HEK293 (cell line): Measurements from ENCODE around the gene ELN.

Experiments used
- CTCF ChIA-PET: fragments of 350-600 bp; formaldehyde crosslinking; extraction: SDS; loops from one replicate; lab custom pipeline; 2021; ENCODE audit warnings: antibody characterized with exemption; lab: Yijun Ruan, JAX
- POLR2A ChIA-PET: fragments of 300-600 bp; formaldehyde crosslinking; extraction: SDS; loops from one replicate; lab custom pipeline; 2020; ENCODE audit warnings: antibody characterized with exemption, inconsistent platforms; lab: Yijun Ruan, JAX
- H3K27ac ChIP-seq: fragments of 200-500 bp; sonication (Bioruptor generic); 2 replicates; pipeline ENCODE4 v1.5.1; 2014; ENCODE audit warnings: low read depth, low read length, control low read depth, inconsistent platforms; ENCODE audit errors: extremely low read depth
- H3K36me3 ChIP-seq, 2 experiments: fragments of 200-500 bp in 1 of 2; sonication (Bioruptor generic) in 1 of 2; 1 replicate in 1 of 2; 2 replicates in 1 of 2; pipeline ENCODE4 v1.5.1; 2014 to 2017; ENCODE audit warnings: inconsistent platforms in 2 of 2, low read length in 2 of 2; ENCODE audit not compliant: control insufficient read depth in 2 of 2, insufficient read depth in 1 of 2
- H3K4me1 ChIP-seq: fragments of 200-500 bp; sonication (Bioruptor generic); 2 replicates; pipeline ENCODE4 v1.5.1; 2014; ENCODE audit warnings: mild to moderate bottlenecking, low read length, inconsistent platforms; ENCODE audit not compliant: control insufficient read depth, insufficient read depth
- H3K4me3 ChIP-seq: 2 replicates; pipeline ENCODE4 v1.5.1; 2011; ENCODE audit warnings: low read depth, mild to moderate bottlenecking, control low read depth, low read length, moderate library complexity
- H3K9me3 ChIP-seq: fragments of 200-500 bp; sonication (Bioruptor generic); 2 replicates; pipeline ENCODE4 v1.5.1; 2014; ENCODE audit warnings: low read depth, low read length, inconsistent platforms; ENCODE audit not compliant: control insufficient read depth, insufficient read depth
- FEZF1 ChIP-seq: fragments of 450-650 bp; formaldehyde crosslinking; IDR thresholded peaks from 2 replicates; pipeline ENCODE4 v1.5.1; 2016; ENCODE audit warnings: missing biosample characterization, missing genetic modification characterization
- GLI2 ChIP-seq: fragments of 450-650 bp; formaldehyde crosslinking; IDR thresholded peaks from 2 replicates; pipeline ENCODE4; 2017; ENCODE audit warnings: missing biosample characterization, missing genetic modification characterization, low read depth, borderline replicate concordance
- HOXC10 ChIP-seq: sonication (generic); formaldehyde crosslinking; IDR thresholded peaks from 2 replicates; pipeline ENCODE4 v1.8.1; 2023; ENCODE audit warnings: mild to moderate bottlenecking, missing genetic modification reagents
- KLF1 ChIP-seq: fragments of 450-650 bp; formaldehyde crosslinking; IDR thresholded peaks from 2 replicates; pipeline ENCODE4 v1.5.1; 2016; ENCODE audit warnings: missing biosample characterization, missing genetic modification characterization
- KLF17 ChIP-seq: fragments of 450-650 bp; formaldehyde crosslinking; IDR thresholded peaks from 2 replicates; pipeline ENCODE4 v1.5.1; 2016; ENCODE audit warnings: missing biosample characterization, missing genetic modification characterization
- OVOL3 ChIP-seq: fragments of 450-650 bp; formaldehyde crosslinking; IDR thresholded peaks from 2 replicates; pipeline ENCODE4 v1.5.1; 2016; ENCODE audit warnings: missing biosample characterization, missing genetic modification characterization
- PRDM10 ChIP-seq: fragments of 450-650 bp; formaldehyde crosslinking; IDR thresholded peaks from 2 replicates; pipeline ENCODE4 v1.5.1; 2016; ENCODE audit warnings: missing biosample characterization, missing genetic modification characterization
- SETDB1 ChIP-seq: IDR thresholded peaks from one replicate; pipeline ENCODE4 v1.6.1; 2017; ENCODE audit warnings: mild to moderate bottlenecking, low read length, moderate library complexity, mixed read lengths; ENCODE audit not compliant: insufficient read length
- SP7 ChIP-seq: fragments of 450-650 bp; formaldehyde crosslinking; IDR thresholded peaks from 2 replicates; pipeline ENCODE4 v1.5.1; 2016; ENCODE audit warnings: missing biosample characterization, missing genetic modification characterization
- ZBTB20 ChIP-seq: fragments of 450-650 bp; formaldehyde crosslinking; IDR thresholded peaks from 2 replicates; pipeline ENCODE4 v1.5.1; 2016; ENCODE audit warnings: missing biosample characterization, missing genetic modification characterization
- ZIC2 ChIP-seq: fragments of 450-650 bp; formaldehyde crosslinking; IDR thresholded peaks from 2 replicates; pipeline ENCODE4 v1.5.1; 2016; ENCODE audit warnings: missing biosample characterization, missing genetic modification characterization
- ZNF132 ChIP-seq: fragments of 450-650 bp; formaldehyde crosslinking; IDR thresholded peaks from 2 replicates; pipeline ENCODE4 v1.5.1; 2017; ENCODE audit warnings: missing biosample characterization, missing genetic modification characterization, borderline replicate concordance
- ZNF175 ChIP-seq: fragments of 450-650 bp; formaldehyde crosslinking; IDR thresholded peaks from 2 replicates; pipeline ENCODE4 v1.5.1; 2016; ENCODE audit warnings: missing biosample characterization, missing genetic modification characterization
- ZNF23 ChIP-seq: fragments of 450-650 bp; formaldehyde crosslinking; IDR thresholded peaks from 2 replicates; pipeline ENCODE4 v1.5.1; 2016; ENCODE audit warnings: missing biosample characterization, missing genetic modification characterization, borderline replicate concordance
- ZNF549 ChIP-seq: fragments of 450-650 bp; IDR thresholded peaks from 2 replicates; pipeline ENCODE4 v1.5.1; 2018; ENCODE audit warnings: missing biosample characterization, missing genetic modification characterization, mild to moderate bottlenecking, inconsistent platforms, moderate library complexity
- ZNF623 ChIP-seq: fragments of 450-650 bp; formaldehyde crosslinking; IDR thresholded peaks from 2 replicates; pipeline ENCODE4 v1.5.1; 2016; ENCODE audit warnings: missing biosample characterization, missing genetic modification characterization
- ZNF664 ChIP-seq: fragments of 450-650 bp; formaldehyde crosslinking; IDR thresholded peaks from 2 replicates; pipeline ENCODE4 v1.5.1; 2016; ENCODE audit warnings: missing biosample characterization, missing genetic modification characterization
- ZNF670 ChIP-seq: fragments of 450-650 bp; formaldehyde crosslinking; IDR thresholded peaks from 2 replicates; pipeline ENCODE4 v1.5.1; 2016; ENCODE audit warnings: missing biosample characterization, missing genetic modification characterization, low read depth
- ZNF843 ChIP-seq: fragments of 450-650 bp; formaldehyde crosslinking; IDR thresholded peaks from 2 replicates; pipeline ENCODE4 v1.5.1; 2016; ENCODE audit warnings: missing biosample characterization, missing genetic modification characterization
- TF ChIP-seq, protein P1 (sequence below): fragments of 450-650 bp; formaldehyde crosslinking; IDR thresholded peaks from 2 replicates; pipeline ENCODE4 v1.5.1; 2016; ENCODE audit warnings: missing biosample characterization, missing genetic modification characterization
- TF ChIP-seq, protein P2 (sequence below): fragments of 450-650 bp; IDR thresholded peaks from 2 replicates; pipeline ENCODE4 v1.5.1; 2018; ENCODE audit warnings: missing biosample characterization, mild to moderate bottlenecking, missing genetic modification characterization

ELN gene

DNA sequence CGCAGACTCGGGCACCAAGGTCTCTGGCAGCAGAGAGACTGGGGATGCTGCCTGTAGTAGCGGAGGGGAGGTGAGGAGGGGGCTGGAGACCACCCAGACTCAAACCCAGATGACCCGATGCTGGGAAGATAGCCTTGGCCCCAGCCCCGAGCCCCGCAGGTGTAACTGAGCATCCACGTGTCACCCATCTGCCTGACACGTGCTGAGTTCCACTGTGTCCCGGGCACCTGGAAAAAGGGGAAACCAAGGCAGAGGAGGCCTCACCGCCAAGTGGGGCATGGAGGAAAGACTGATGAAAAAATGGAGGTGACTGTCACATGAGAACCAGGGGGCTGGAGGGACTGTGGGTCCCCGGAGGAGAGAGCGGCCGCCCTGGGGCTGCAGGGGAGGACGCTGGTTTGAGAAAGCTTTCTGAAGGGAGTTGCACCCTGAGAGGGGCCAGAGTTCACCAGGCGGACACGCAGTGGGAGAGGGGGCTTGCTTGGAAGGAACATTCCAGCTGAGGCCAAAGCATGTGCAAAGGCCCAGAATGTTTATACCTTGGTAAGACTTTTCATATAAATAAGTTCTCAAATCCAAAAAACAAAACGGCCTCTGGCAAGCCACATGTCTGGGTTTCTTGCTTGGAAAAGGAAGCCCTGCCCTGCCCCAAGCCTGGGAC lies 27.4 kb upstream of the ELN start (continued):
- TF ChIP-seq ZNF623 (tag by site-specific recombination) = peak; percentile 42; the same call in 1 of the 2 replicates

DNA sequence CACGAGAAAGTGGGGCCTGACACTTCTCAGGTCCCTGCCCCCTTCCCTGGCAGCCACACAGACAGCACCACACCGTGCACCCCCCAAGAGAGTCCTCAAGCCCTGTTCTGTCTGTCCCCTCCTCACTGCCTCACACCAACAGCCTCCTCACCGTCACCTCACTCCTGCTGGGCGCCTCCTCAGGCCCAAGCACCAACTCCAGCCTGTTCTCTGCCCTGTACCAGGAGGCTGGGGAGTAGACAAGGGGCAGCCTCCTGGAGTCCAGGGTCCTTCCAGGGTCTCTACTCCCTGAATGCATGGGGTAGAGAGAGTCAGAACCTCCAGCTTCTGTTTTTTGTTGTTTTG lies 26.9 kb upstream of the ELN start:
- Histone ChIP-seq H3K9me3 (no peaks in the 10 kb centered on the region), H3K4me1 (no peaks in the 10 kb centered on the region), H3K27ac (no peak overlapping the region), H3K4me3 (no peak overlapping the region), H3K36me3 (no peaks in the 10 kb centered on the region)
- ChIA-PET POLR2A (no interaction called here), CTCF (interaction anchor here (0.5 to 0.6 kb wide), 2 partner anchors 128 to 1046 kb away, joined by 3 to 4 read pairs; no protein-coding TSS in a partner anchor)
- 0 out of 2 replicates have a peak, but pooled peaks have one; percentile 1 for TF ChIP-seq ZNF623 (tag by site-specific recombination)
- TF ChIP-seq, protein P1, sequence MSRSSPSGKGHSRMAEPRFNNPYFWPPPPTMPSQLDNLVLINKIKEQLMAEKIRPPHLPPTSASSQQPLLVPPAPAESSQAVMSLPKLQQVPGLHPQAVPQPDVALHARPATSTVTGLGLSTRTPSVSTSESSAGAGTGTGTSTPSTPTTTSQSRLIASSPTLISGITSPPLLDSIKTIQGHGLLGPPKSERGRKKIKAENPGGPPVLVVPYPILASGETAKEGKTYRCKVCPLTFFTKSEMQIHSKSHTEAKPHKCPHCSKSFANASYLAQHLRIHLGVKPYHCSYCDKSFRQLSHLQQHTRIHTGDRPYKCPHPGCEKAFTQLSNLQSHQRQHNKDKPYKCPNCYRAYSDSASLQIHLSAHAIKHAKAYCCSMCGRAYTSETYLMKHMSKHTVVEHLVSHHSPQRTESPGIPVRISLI (tag by site-specific recombination) = no peak
- TF ChIP-seq ZNF664 (tag by site-specific recombination) = no peak
- peak; percentile 25; the same call in 1 of the 2 replicates for TF ChIP-seq ZIC2 (tag by site-specific recombination)
- no peak for TF ChIP-seq FEZF1 (tag by site-specific recombination)
- TF ChIP-seq HOXC10 (CRISPR knock-in tag) = no peak
- TF ChIP-seq ZBTB20 (tag by site-specific recombination) = no peak

- POLR2A ChIA-PET = interaction anchor here (0.6 kb wide), 1 partner anchor 197 kb away, joined by 3 read pairs; no protein-coding TSS in a partner anchor
- no peaks in the 10 kb centered on the region for H3K4me1 ChIP-seq
- H3K27ac ChIP-seq = no peak overlapping the region
- H3K4me3 ChIP-seq = no peak overlapping the region
- no peaks in the 10 kb centered on the region for H3K36me3 ChIP-seq
- no peaks in the 10 kb centered on the region for H3K9me3 ChIP-seq
- CTCF ChIA-PET = interaction anchor here (1.0 kb wide), 1 partner anchor 23 kb away, joined by 4 read pairs; no protein-coding TSS in a partner anchor
- TF ChIP-seq ZNF23 (tag by site-specific recombination) = no peak
- no peak for TF ChIP-seq OVOL3 (tag by site-specific recombination)
- TF ChIP-seq GLI2 (tag by site-specific recombination) = no peak
- 0 out of 2 replicates have a peak, but pooled peaks have one; percentile 18 for TF ChIP-seq KLF1
- TF ChIP-seq ZNF132 (tag by site-specific recombination) = no peak
- no peak for TF ChIP-seq SETDB1
- 0 out of 2 replicates have a peak, but pooled peaks have one; percentile 49 for TF ChIP-seq KLF17
- TF ChIP-seq ZNF549 (tag by site-specific recombination) = no peak
- no peak for TF ChIP-seq ZNF670
- TF ChIP-seq SP7 (tag by site-specific recombination) = no peak
- TF ChIP-seq ZNF843 (tag by site-specific recombination) = no peak
- TF ChIP-seq ZNF175 (tag by site-specific recombination) = no peak
- peak; percentile 83 for TF ChIP-seq PRDM10 (tag by site-specific recombination)
- TF ChIP-seq, protein P2, sequence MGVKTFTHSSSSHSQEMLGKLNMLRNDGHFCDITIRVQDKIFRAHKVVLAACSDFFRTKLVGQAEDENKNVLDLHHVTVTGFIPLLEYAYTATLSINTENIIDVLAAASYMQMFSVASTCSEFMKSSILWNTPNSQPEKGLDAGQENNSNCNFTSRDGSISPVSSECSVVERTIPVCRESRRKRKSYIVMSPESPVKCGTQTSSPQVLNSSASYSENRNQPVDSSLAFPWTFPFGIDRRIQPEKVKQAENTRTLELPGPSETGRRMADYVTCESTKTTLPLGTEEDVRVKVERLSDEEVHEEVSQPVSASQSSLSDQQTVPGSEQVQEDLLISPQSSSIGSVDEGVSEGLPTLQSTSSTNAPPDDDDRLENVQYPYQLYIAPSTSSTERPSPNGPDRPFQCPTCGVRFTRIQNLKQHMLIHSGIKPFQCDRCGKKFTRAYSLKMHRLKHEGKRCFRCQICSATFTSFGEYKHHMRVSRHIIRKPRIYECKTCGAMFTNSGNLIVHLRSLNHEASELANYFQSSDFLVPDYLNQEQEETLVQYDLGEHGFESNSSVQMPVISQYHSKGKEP (tag by site-specific recombination) = no peak
- TF ChIP-seq, all 188 proteins: peak for 3
Observed at GRCh38 chr7:74002474-74003017, 25.4 kb upstream of the ELN start.
